Fibroblast of mammary gland (primary cell): Measurements from ENCODE around the gene PACC1.

Experiments
- DNase-seq: peaks from one replicate; pipeline ENCODE4 v3.0.0-alpha.2; 2010; ENCODE audit warnings: low read depth
- H3K4me3 ChIP-seq: 2 replicates; pipeline ENCODE4 v1.5.1; 2011; ENCODE audit warnings: low read depth, mild to moderate bottlenecking, low read length, moderate library complexity; ENCODE audit not compliant: control insufficient read depth
- TF ChIP-seq, protein P1 (sequence below): conservative IDR thresholded peaks from 2 replicates; pipeline ENCODE4 v1.5.1; 2011; ENCODE audit warnings: low read depth, low read length, inconsistent platforms; ENCODE audit not compliant: control insufficient read depth, insufficient read depth

The PACC1 gene

GRCh38 chr1:212438831-212439237, 24.1 kb upstream of the PACC1 start:
- H3K4me3 ChIP-seq, result no peak overlapping the region
- DNase-seq, result no peak
- TF ChIP-seq, protein P1, sequence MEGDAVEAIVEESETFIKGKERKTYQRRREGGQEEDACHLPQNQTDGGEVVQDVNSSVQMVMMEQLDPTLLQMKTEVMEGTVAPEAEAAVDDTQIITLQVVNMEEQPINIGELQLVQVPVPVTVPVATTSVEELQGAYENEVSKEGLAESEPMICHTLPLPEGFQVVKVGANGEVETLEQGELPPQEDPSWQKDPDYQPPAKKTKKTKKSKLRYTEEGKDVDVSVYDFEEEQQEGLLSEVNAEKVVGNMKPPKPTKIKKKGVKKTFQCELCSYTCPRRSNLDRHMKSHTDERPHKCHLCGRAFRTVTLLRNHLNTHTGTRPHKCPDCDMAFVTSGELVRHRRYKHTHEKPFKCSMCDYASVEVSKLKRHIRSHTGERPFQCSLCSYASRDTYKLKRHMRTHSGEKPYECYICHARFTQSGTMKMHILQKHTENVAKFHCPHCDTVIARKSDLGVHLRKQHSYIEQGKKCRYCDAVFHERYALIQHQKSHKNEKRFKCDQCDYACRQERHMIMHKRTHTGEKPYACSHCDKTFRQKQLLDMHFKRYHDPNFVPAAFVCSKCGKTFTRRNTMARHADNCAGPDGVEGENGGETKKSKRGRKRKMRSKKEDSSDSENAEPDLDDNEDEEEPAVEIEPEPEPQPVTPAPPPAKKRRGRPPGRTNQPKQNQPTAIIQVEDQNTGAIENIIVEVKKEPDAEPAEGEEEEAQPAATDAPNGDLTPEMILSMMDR, result no peak

GRCh38 chr1:212437179-212437798, 22.6 kb upstream of the PACC1 start:
- no peak overlapping the region for H3K4me3 ChIP-seq
- TF ChIP-seq, protein P1, result no peak
- DNase-seq, result no peak

DNA sequence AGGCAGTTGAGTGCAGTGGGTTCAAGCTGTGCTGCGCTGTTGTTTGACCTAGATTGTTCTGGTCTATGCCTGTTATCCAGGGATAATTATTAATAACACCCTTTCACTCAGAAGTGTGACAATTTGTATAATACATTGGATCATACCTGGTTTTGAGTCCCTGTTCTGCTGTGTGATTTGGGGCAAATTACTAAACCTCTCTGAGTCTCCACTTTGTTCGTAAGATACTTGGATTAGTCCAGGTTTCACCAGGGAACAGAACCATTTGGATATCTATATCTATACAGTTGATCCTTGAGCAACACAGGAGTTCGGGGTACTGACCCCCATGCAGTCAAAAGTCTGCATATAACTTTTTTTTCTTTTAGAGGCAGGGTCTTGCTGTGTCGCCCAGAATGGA, 20.3 kb upstream of the PACC1 start:
- DNase-seq, result no peak
- H3K4me3 ChIP-seq, result no peak overlapping the region
- TF ChIP-seq, protein P1, result no peak

GRCh38 chr1:212433577-212434462, 19.1 kb upstream of the PACC1 start:
- TF ChIP-seq, protein P1, result no peak
- peak overlapping the region; percentile 75 for H3K4me3 ChIP-seq
- DNase-seq, result no peak

GRCh38 chr1:212432661-212433576, 18.2 kb upstream of the PACC1 start, which contains the start of gene NENF:
NENF (plus strand) TSS chr1:212432920; CDS start chr1:212432944, 24 bp downstream.
- TF ChIP-seq, protein P1, result no peak
- H3K4me3 ChIP-seq, result peak within 1 kb of the TSS; percentile 75
- DNase-seq, result peak; percentile 70

DNA sequence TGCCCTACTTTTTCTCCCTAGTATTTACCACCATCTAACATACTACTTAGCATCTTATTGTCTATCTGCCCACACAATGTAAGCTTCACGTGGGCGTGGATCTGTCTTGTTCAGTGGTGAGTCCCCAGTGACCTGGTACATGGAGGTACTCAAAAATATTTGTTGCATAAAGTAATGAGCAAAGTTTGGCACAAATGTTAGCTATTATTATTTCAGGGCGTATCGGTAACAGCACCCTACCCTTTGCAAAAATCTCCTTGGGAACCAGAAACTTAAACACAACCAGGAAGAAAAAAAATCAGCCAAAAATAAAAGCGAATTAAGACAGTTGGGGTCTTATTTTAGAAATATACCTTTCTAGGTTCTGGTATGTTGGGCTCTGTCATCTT, 17.6 kb upstream of the PACC1 start:
- H3K4me3 ChIP-seq, result peak overlapping the region; percentile 60

More for the DNA sequence above, 17.6 kb upstream of the PACC1 start:
- TF ChIP-seq, protein P1, result no peak
- DNase-seq, result no peak
